ENCODE results near the gene PDXP.
"Not testable (repeated sequence)": the region's sequence is repeated elsewhere in the genome, so short reads cannot be mapped to it uniquely, and the experiment has no call there.

PDXP gene

GRCh38 chr22:37643225-37643847 is 15.2 kb upstream of the PDXP start:
- H3K4me3 ChIP-seq (ENCODE audit: low read depth, low read length), result no peak overlapping the region

- H3K4me3 ChIP-seq (ENCODE audit: low read depth, low read length), result no peak overlapping the region
These were observed 11.2 kb upstream of the PDXP start for GRCh38 chr22:37647317-37647716.

- no peak overlapping the region for H3K4me3 ChIP-seq (ENCODE audit: low read depth, low read length)
These were observed 10.6 kb upstream of the PDXP start for GRCh38 chr22:37647928-37648327.

GRCh38 chr22:37650463-37651136 is 7.9 kb upstream of the PDXP start:
- H3K4me3 ChIP-seq (ENCODE audit: low read depth, low read length), result no peak overlapping the region

- H3K4me3 ChIP-seq (ENCODE audit: low read depth, low read length), result no peak overlapping the region
These were observed 3.8 kb upstream of the PDXP start for GRCh38 chr22:37654563-37655251.

GRCh38 chr22:37655252-37655563 is 3.3 kb upstream of the PDXP start:
- H3K4me3 ChIP-seq (ENCODE audit: low read depth, low read length), result no peak overlapping the region

GRCh38 chr22:37656583-37656982 is 1.9 kb upstream of the PDXP start:
- not testable (repeated sequence) for H3K4me3 ChIP-seq (ENCODE audit: low read depth, low read length)

GRCh38 chr22:37657590-37658132 is 862 bp upstream of the PDXP start:
- peak overlapping the region; percentile 38 for H3K4me3 ChIP-seq (ENCODE audit: low read depth, low read length)

- peak overlapping the region; percentile 81 for H3K4me3 ChIP-seq (ENCODE audit: low read depth, low read length)
These were observed 758 bp downstream of the PDXP start for GRCh38 chr22:37659066-37659896.

- peak overlapping the region; percentile 81 for H3K4me3 ChIP-seq (ENCODE audit: low read depth, low read length)
These were observed 1.6 kb downstream of the PDXP start for GRCh38 chr22:37659897-37660708.

GRCh38 chr22:37660709-37661045 is 2.2 kb downstream of the PDXP start:
- no peak overlapping the region for H3K4me3 ChIP-seq (ENCODE audit: low read depth, low read length)

GRCh38 chr22:37661160-37661924 is 2.8 kb downstream of the PDXP start:
- no peak overlapping the region for H3K4me3 ChIP-seq (ENCODE audit: low read depth, low read length)

- no peak overlapping the region for H3K4me3 ChIP-seq (ENCODE audit: low read depth, low read length)
These were observed 3.5 kb downstream of the PDXP start for GRCh38 chr22:37662039-37662438.

GRCh38 chr22:37663521-37664140 is 5.1 kb downstream of the PDXP start:
- no peak overlapping the region for H3K4me3 ChIP-seq (ENCODE audit: low read depth, low read length)

- no peak overlapping the region for H3K4me3 ChIP-seq (ENCODE audit: low read depth, low read length)
These were observed 6.0 kb downstream of the PDXP start for GRCh38 chr22:37664249-37665101.

GRCh38 chr22:37665487-37665886 is 7.0 kb downstream of the PDXP start:
- H3K4me3 ChIP-seq (ENCODE audit: low read depth, low read length), result no peak overlapping the region

GRCh38 chr22:37669586-37669985 is 11.1 kb downstream of the PDXP start:
- no peak overlapping the region for H3K4me3 ChIP-seq (ENCODE audit: low read depth, low read length)

- H3K4me3 ChIP-seq (ENCODE audit: low read depth, low read length), result no peak overlapping the region
These were observed 13.8 kb downstream of the PDXP start for GRCh38 chr22:37672206-37672919.

Data from iPS-11a (cell line).